Measurements from ENCODE around the gene ABLIM3. TPM values are rescaled to one million over a fixed set of nuclear protein-coding genes. Genes with fewer than 3 reads are reported as not detected.

The ABLIM3 gene
- total RNA-seq: 18.6 and 71.4 TPM in 2 replicates

GRCh38 chr5:149141224-149141956 lies at the start of gene ABLIM3:
Gene ABLIM3 (plus strand): TSS chr5:149141493. CDS start chr5:149142096, 603 bp downstream.

GRCh38 chr5:149271716-149272563 lies 130.6 kb downstream of the ABLIM3 start, which contains the start of gene AFAP1L1:
Gene AFAP1L1 (plus strand): TSS chr5:149271859. CDS start chr5:149271969, 110 bp downstream.

Other genes starting within 250 kb of the ABLIM3 start
- gene SH3TC2, start 78.4 kb upstream of the ABLIM3 start, total RNA-seq: 0.44 and 10.6 TPM in 2 replicates
- 5.5 and 10.7 TPM in 2 replicates for gene AFAP1L1, start 130.4 kb downstream of the ABLIM3 start, total RNA-seq
- gene GRPEL2, start 204.0 kb downstream of the ABLIM3 start, total RNA-seq: 35.0 and 35.9 TPM in 2 replicates
- gene PCYOX1L, start 216.6 kb downstream of the ABLIM3 start, total RNA-seq: 7.0 and 8.2 TPM in 2 replicates
- gene IL17B, start 237.8 kb downstream of the ABLIM3 start, total RNA-seq: 0.66 and 0.72 TPM in 2 replicates